Upper lobe of right lung (tissue), 1 donor: ENCODE data around the gene ARL8B. TPM values are rescaled to one million over a fixed set of nuclear protein-coding genes. Genes with fewer than 3 reads are reported as not detected.
A peak's percentile ranks its signal among the peaks of the same experiment; 100 is the strongest.
"Not testable (repeated sequence)": the region's sequence is repeated elsewhere in the genome, so short reads cannot be mapped to it uniquely, and the experiment has no call there.

Experiments used
- ATAC-seq: fragments of 200-7000 bp; cut with Tn5 transposase; one replicate; pipeline ENCODE4 v1.9.1; 2020; ENCODE audit warnings: mild to moderate bottlenecking, moderate library complexity
- DNase-seq: peaks from one replicate; pipeline ENCODE4 v3.0.0-alpha.2; 2020
- H3K27ac ChIP-seq: fragments of 200-600 bp; one replicate; pipeline ENCODE4 v1.8.0; 2022
- H3K27me3 ChIP-seq: fragments of 200-600 bp; one replicate; pipeline ENCODE4 v1.8.0; 2022; ENCODE audit warnings: mild to moderate bottlenecking
- H3K36me3 ChIP-seq: fragments of 200-600 bp; one replicate; pipeline ENCODE4 v1.8.0; 2022
- H3K4me1 ChIP-seq: fragments of 200-600 bp; one replicate; pipeline ENCODE4 v1.8.0; 2022
- H3K4me3 ChIP-seq: fragments of 200-600 bp; one replicate; pipeline ENCODE4 v1.8.0; 2022; ENCODE audit warnings: mild to moderate bottlenecking
- H3K9me3 ChIP-seq: fragments of 200-600 bp; one replicate; pipeline ENCODE4 v1.8.0; 2022
- intact Hi-C: fragments of 100-400 bp; cut with DNase I; formaldehyde crosslinking; loops from one replicate; pipeline ENCODE4 v1.11.0; 2022
- total RNA-seq: library from RNA; stranded (reverse); fragmentation: NEBNext Ultra II Directional; extraction: Animal tissue kit (Norgen Biotek cat#: 25700); gene quantifications from one replicate; pipeline ENCODE4 v1.2.1, GENCODE V29; 2021
- TF ChIP-seq, protein P1 (sequence below): fragments of 200-600 bp; IDR thresholded peaks from one replicate; pipeline ENCODE4 v1.8.0; 2022; ENCODE audit warnings: antibody characterized with exemption
- donor health status: DM: no; HTN: yes; CAD: no; lungs with severe emphysema.

The ARL8B gene
- total RNA-seq, 1 donor from 2014 or later: 91.5 TPM

DNA sequence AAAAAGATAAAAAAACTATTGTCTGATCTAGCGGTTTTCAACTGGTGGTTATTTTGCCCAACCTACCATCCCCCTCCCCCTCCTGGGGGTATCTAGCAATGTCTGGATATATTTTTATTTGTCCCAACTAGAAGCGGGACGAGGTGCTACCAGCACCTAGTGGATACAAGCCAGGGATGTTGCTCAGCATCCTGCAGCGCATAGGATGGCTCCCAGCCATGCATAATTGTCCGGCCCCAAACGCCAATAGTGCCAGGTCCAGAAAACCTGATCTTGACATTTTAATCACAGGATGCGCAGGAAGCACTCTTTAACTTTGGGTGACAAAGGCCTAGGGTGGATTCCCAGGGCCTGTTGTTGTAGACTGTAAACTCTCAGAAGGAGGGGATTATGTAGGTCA is 17.0 kb upstream of the ARL8B start:
- Histone ChIP-seq H3K36me3 (no peaks in the 10 kb centered on the region), H3K27me3 (no peaks in the 10 kb centered on the region), H3K4me3 (no peak overlapping the region), H3K9me3 (no peaks in the 10 kb centered on the region), H3K4me1 (no peaks in the 10 kb centered on the region), H3K27ac (no peak overlapping the region)
- intact Hi-C loops: no loop called here
- no peak for DNase-seq
- TF ChIP-seq, protein P1, sequence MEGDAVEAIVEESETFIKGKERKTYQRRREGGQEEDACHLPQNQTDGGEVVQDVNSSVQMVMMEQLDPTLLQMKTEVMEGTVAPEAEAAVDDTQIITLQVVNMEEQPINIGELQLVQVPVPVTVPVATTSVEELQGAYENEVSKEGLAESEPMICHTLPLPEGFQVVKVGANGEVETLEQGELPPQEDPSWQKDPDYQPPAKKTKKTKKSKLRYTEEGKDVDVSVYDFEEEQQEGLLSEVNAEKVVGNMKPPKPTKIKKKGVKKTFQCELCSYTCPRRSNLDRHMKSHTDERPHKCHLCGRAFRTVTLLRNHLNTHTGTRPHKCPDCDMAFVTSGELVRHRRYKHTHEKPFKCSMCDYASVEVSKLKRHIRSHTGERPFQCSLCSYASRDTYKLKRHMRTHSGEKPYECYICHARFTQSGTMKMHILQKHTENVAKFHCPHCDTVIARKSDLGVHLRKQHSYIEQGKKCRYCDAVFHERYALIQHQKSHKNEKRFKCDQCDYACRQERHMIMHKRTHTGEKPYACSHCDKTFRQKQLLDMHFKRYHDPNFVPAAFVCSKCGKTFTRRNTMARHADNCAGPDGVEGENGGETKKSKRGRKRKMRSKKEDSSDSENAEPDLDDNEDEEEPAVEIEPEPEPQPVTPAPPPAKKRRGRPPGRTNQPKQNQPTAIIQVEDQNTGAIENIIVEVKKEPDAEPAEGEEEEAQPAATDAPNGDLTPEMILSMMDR: no peak
- no peak for ATAC-seq

DNA sequence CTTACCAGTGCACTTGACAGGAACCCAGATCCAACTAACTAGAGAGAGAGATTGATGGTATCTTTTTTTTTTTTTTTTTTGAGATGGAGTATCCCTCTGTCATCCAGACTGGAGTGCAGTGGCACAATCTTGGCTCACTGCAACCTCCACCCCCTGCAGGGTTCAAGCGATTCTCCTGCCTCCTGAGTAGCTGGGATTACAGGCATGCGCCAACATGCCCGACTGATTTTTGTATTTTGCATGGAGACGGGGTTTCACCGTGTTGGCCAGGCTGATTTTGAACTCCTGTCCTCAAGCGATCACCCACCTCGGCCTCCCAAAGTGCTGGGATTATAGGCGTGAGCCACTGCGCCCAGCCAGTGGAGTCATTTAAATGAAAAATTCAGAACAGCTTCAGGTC is 15.7 kb upstream of the ARL8B start:
- H3K27ac ChIP-seq, intact Hi-C loops, H3K4me3 ChIP-seq, H3K36me3 ChIP-seq, H3K27me3 ChIP-seq, H3K9me3 ChIP-seq, DNase-seq, H3K4me1 ChIP-seq, ATAC-seq: not testable (repeated sequence)

DNA sequence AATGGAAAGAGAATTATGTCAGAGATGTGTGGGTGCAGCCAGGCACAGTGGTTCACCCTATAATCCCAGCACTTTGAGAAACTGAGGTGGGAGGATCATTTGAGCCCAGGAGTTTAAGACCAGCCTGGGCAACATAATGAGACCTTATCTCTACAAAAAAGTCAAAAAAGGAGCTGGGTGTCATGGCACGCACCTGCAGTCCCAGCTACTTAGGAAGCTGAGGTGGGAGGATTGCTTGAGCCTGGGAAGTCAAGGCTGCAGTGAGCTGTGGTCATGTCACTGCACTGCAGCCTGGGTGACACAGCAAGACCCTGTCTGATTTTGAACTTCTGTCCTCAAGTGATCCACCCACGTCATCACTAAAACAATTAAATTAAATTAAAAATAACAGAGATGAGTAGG is 15.2 kb upstream of the ARL8B start:
- H3K27ac ChIP-seq, intact Hi-C loops, H3K36me3 ChIP-seq, H3K4me3 ChIP-seq, H3K4me1 ChIP-seq, ATAC-seq, DNase-seq, H3K27me3 ChIP-seq, H3K9me3 ChIP-seq: not testable (repeated sequence)

DNA sequence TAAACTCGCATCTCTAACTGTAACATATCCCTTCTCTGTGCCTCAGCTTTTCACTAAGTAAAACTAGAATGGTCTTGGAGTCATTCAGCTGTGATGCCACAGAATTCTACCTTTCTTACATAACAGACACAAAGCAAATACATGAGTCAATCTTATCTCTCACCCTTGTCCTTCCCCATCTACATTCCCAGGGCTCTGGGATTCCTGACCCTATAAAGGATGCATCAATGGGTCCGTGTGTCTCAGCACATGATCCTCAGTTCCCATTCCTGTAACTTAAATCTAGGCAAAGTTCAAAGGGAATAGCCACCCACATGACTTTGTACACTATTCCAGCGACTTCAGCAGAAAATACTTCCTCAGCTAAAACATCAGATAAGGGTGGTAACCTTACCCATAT is 11.8 kb upstream of the ARL8B start:
- TF ChIP-seq, protein P1: no peak
- no peaks in the 10 kb centered on the region for H3K36me3 ChIP-seq
- no peak for ATAC-seq

DNA sequence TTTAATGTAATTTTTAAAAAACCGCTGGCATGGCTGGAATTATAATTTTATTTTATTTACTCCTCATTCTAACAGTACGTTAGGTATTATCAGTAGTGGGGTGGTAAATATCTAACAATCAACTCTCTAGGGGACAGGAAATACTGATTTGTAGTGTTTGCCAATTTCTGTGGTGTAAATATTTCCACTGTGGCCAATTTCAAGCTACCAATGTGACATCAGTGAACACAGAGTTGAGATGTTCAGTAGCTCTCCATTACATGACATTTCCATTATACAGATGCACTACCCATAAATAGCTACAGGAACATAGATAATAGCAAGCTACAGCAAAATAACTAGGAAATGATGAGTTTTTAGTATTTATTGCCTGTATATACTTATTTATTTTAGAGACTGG is 10.0 kb upstream of the ARL8B start:
- no peaks in the 10 kb centered on the region for H3K27me3 ChIP-seq
- TF ChIP-seq, protein P1: no peak
- no peak for ATAC-seq
- intact Hi-C loops: no loop called here
- no peaks in the 10 kb centered on the region for H3K36me3 ChIP-seq
- H3K27ac ChIP-seq: no peak overlapping the region
- no peaks in the 10 kb centered on the region for H3K9me3 ChIP-seq
- no peak overlapping the region for H3K4me3 ChIP-seq
- H3K4me1 ChIP-seq: no peaks in the 10 kb centered on the region
- no peak for DNase-seq

More for the DNA sequence above, 11.8 kb upstream of the ARL8B start:
- Histone ChIP-seq H3K27ac (no peak overlapping the region), H3K4me1 (no peaks in the 10 kb centered on the region), H3K4me3 (no peak overlapping the region), H3K9me3 (no peaks in the 10 kb centered on the region), H3K27me3 (no peaks in the 10 kb centered on the region)
- intact Hi-C loops: no loop called here
- DNase-seq: no peak

DNA sequence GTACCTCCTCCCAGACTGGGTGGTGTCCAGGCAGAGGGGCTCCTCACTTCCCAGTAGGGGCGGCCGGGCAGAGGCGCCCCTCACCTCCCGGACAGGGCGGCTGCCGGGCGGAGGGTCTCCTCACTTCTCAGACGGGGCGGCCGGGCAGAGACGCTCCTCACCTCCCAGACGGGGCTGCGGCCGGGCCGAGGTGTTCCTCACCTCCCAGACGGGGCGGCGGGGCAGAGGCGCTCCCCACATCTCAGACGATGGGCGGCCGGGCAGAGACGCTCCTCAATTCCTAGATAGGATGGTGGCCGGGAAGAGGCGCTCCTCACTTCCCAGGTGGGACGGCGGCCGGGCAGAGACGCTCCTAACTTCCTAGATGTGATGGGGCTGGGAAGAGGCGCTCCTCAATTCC is 8.4 kb upstream of the ARL8B start:
- H3K36me3 ChIP-seq, H3K27ac ChIP-seq, H3K9me3 ChIP-seq, H3K4me3 ChIP-seq, H3K4me1 ChIP-seq, DNase-seq, ATAC-seq, intact Hi-C loops, H3K27me3 ChIP-seq: not testable (repeated sequence)

DNA sequence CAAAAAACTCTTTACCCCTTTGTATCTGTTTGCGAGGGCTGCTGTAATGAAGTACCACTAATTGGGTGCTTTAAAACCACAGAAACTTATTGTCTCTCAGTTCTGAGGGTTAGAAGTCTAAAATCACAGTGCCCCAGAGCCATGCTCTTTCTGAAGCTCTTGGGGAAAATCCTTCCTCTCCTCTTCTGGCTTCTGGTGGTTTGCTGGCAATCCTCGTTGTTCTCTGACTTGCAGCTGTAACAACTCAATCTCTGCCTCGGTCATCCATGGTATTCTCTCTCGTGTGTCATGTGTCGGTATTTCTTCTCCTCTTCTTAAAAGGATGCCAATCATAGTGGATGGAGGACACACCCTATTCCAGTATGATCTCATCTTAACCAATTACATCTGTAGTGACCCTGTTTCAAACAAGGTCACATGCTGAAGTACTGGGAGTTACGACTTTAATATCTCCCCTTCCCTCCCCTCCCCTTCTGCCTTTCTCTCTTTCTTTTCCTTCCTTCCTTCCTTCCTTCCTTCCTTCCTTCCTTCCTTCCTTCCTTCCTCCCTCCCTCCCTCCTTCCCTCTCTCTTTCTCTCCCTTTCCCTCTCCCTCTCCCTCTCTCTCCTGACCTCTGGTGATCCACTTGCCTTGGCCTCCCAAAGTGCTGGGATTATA is 6.5 kb upstream of the ARL8B start:
- Histone ChIP-seq H3K4me3 (no peak overlapping the region), H3K36me3 (no peaks in the 10 kb centered on the region), H3K27ac (no peak overlapping the region), H3K9me3 (no peaks in the 10 kb centered on the region), H3K27me3 (no peaks in the 10 kb centered on the region), H3K4me1 (no peaks in the 10 kb centered on the region)
- TF ChIP-seq, protein P1: no peak
- ATAC-seq (peak; percentile 53), DNase-seq (no peak)
- intact Hi-C loops: no loop called here
